ENCODE measurements around the gene SNX19. TPM values are rescaled to one million over a fixed set of nuclear protein-coding genes. Genes with fewer than 3 reads are reported as not detected.
"Not testable (repeated sequence)": the region's sequence is repeated elsewhere in the genome, so short reads cannot be mapped to it uniquely, and the experiment has no call there.

The SNX19 gene
- total RNA-seq, 1 donor from 2014 or later, result 60.4 TPM

DNA sequence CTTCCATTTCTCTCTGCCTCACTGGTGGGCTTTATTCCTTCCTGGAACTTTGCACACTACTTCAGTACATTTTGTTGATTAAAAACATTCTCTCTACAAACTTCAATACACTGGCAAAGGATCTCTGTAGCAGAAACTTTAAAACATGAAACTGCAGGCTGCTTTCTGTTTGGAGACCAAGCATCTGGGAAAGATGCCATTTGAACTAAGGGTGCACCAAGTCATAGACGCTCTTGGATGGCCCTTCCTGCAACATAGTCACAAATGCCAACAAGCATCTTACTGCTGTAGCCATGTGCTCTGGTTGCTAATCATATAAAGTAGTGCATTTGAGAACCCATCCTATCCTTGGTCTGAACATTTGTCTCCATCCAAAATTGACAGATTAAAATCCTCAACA is 56.4 kb downstream of the SNX19 start:
- Mint-ChIP-seq H3K27ac (no peak overlapping the region), H3K4me1 (peaks cover 16% of the 10 kb centered on the region), H3K4me3 (no peak overlapping the region), H3K9me3 (no peaks in the 10 kb centered on the region), H3K36me3 (ENCODE audit: low read depth) (no peaks in the 10 kb centered on the region), H3K27me3 (no peaks in the 10 kb centered on the region)
- ATAC-seq (ENCODE audit: low read depth) (no peak), DNase-seq (no peak)
- POLR2A ChIA-PET, result no interaction called here
- CTCF ChIA-PET, result interaction anchor here (0.8 to 3.5 kb wide), 5 partner anchors 8 to 647 kb away, joined by 3 to 31 read pairs (median 5); no protein-coding TSS in a partner anchor
- TF ChIP-seq, protein P1, sequence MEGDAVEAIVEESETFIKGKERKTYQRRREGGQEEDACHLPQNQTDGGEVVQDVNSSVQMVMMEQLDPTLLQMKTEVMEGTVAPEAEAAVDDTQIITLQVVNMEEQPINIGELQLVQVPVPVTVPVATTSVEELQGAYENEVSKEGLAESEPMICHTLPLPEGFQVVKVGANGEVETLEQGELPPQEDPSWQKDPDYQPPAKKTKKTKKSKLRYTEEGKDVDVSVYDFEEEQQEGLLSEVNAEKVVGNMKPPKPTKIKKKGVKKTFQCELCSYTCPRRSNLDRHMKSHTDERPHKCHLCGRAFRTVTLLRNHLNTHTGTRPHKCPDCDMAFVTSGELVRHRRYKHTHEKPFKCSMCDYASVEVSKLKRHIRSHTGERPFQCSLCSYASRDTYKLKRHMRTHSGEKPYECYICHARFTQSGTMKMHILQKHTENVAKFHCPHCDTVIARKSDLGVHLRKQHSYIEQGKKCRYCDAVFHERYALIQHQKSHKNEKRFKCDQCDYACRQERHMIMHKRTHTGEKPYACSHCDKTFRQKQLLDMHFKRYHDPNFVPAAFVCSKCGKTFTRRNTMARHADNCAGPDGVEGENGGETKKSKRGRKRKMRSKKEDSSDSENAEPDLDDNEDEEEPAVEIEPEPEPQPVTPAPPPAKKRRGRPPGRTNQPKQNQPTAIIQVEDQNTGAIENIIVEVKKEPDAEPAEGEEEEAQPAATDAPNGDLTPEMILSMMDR (IDR thresholded peaks at IDR 0.05), result no peak
- intact Hi-C loops (cut with micrococcal nuclease), result loop anchor here (10.0 kb wide), 1 partner anchor 545 kb away; the partner anchor contains the start of gene ZBTB44

DNA sequence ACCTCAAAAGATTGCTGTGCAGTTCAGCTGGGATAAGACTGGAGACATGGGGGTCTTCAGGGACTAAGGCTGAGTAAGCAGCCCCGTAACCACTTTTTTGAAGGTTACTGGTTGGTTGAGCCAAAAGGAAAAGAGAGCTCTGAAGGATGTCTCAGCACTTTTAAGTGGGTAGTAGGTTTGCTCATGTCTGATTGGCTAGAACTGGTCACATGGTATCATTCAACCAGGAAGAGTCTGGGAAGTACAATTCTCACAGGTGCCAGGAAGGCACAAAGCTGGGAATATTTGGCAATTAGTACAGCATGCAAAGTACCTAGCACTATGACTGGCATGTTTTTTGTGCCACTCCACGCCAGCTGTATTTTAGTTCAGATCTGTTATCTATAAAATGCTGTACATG is 58.1 kb downstream of the SNX19 start:
- H3K36me3 Mint-ChIP-seq (ENCODE audit: low read depth), result no peaks in the 10 kb centered on the region
- ATAC-seq (ENCODE audit: low read depth), result no peak
- DNase-seq, result no peak
- H3K4me3 Mint-ChIP-seq, result no peak overlapping the region
- H3K27me3 Mint-ChIP-seq, result no peaks in the 10 kb centered on the region
- ChIA-PET CTCF (interaction anchor here (1.5 to 3.5 kb wide), 2 partner anchors 424 to 646 kb away, joined by 6 to 31 read pairs; no protein-coding TSS in a partner anchor), POLR2A (no interaction called here)
- H3K9me3 Mint-ChIP-seq, result no peaks in the 10 kb centered on the region
- TF ChIP-seq, protein P1 (IDR thresholded peaks at IDR 0.05), result no peak
- intact Hi-C loops (cut with micrococcal nuclease), result no loop called here
- H3K4me1 Mint-ChIP-seq, result peaks cover 31% of the 10 kb centered on the region
- H3K27ac Mint-ChIP-seq, result no peak overlapping the region

DNA sequence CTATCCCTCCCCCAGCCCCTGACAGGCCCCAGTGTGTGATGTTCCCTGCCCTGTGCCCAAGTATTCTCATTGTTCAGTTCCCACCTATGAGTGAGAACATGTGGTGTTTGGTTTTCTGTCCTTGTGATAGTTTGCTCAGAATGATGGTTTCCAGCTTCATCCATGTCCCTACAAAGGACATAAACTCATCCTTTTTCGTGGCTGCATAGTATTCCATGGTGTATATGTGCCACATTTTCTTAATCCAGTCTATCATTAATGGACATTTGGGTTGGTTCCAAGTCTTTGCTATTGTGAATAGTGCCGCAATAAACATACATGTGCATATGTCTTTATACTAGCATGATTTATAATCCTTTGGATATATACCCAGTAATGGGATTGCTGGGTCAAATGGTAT is 60.6 kb downstream of the SNX19 start:
- H3K27me3 Mint-ChIP-seq; H3K27ac Mint-ChIP-seq; CTCF ChIA-PET; H3K4me3 Mint-ChIP-seq; DNase-seq; H3K36me3 Mint-ChIP-seq (ENCODE audit: low read depth); ATAC-seq (ENCODE audit: low read depth); intact Hi-C loops (cut with micrococcal nuclease); H3K9me3 Mint-ChIP-seq; POLR2A ChIA-PET: not testable (repeated sequence)
- H3K4me1 Mint-ChIP-seq, result peaks cover 29% of the 10 kb centered on the region

DNA sequence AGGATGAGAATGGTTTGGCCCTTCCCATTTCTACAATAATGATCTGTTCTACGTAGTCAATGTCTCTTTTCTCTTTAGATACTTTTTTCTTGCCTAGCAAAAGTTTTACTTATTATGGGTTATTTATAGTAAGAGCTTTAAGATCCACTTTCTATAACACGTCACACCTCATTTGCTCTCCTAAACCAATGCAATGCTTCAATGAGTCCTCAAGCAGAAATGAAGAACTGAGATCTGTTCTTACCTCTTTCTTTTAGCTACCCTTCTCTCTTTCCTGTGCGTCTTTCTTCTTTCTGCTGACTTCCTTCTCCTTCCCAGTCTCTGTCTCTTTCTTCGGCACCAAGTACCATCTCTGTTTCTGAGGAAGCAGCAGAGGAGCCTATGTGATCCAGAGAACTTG is 61.8 kb downstream of the SNX19 start:
- TF ChIP-seq, protein P1 (IDR thresholded peaks at IDR 0.05), result no peak
- Mint-ChIP-seq H3K4me3 (peak overlapping the region; percentile 42), H3K9me3 (no peaks in the 10 kb centered on the region), H3K27me3 (no peaks in the 10 kb centered on the region), H3K36me3 (ENCODE audit: low read depth) (no peaks in the 10 kb centered on the region), H3K4me1 (peaks cover 29% of the 10 kb centered on the region), H3K27ac (peak overlapping the region; percentile 42)
- POLR2A ChIA-PET, result interaction anchor here (1.0 kb wide), 1 partner anchor 8 kb away, joined by 3 read pairs; no protein-coding TSS in a partner anchor
- CTCF ChIA-PET, result interaction anchor here (0.8 kb wide), 1 partner anchor 10 kb away, joined by 3 read pairs; no protein-coding TSS in a partner anchor
- intact Hi-C loops (cut with micrococcal nuclease), result no loop called here
- ATAC-seq (ENCODE audit: low read depth), result peak; percentile 80
- no peak for DNase-seq

DNA sequence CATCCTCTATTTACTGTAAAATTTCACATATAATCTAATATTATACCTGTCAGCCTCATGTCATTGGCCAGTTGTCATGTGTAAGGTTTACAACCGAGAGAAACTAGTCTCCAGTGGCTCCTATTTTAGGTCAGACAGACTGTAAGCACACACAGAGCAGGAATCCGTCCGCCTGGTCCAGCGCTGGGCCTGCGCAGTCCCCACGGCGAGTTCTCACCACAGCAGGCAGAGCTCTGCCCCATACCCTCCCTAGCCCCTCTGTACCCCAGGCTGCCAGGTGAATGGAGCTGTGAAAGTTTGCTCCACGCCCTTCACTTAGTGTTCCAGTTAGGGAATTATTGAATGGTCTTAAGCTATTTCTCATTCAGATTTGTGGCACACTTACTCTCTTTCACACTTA is 63.7 kb downstream of the SNX19 start:
- ATAC-seq (ENCODE audit: low read depth), result no peak
- DNase-seq, result no peak
- Mint-ChIP-seq H3K27ac (no peak overlapping the region), H3K36me3 (ENCODE audit: low read depth) (no peaks in the 10 kb centered on the region), H3K4me1 (peaks cover 28% of the 10 kb centered on the region), H3K27me3 (peaks cover 6% of the 10 kb centered on the region), H3K4me3 (no peak overlapping the region), H3K9me3 (no peaks in the 10 kb centered on the region)
- intact Hi-C loops (cut with micrococcal nuclease), result no loop called here
- TF ChIP-seq, protein P1 (IDR thresholded peaks at IDR 0.05), result no peak
- CTCF ChIA-PET, result interaction anchor here (2.8 kb wide), 1 partner anchor 10 kb away, joined by 15 read pairs; no protein-coding TSS in a partner anchor
- POLR2A ChIA-PET, result interaction anchor here (0.5 kb wide), 1 partner anchor 850 kb away, joined by 4 read pairs; the partner anchor contains the start of gene PRDM10
